ENCODE measurements around the gene FST. TPM values are rescaled to one million over a fixed set of nuclear protein-coding genes. Genes with fewer than 3 reads are reported as not detected.

Gene FST
- total RNA-seq, 2 experiments from 2014 or later: 0.16 to 0.43 TPM

GRCh38 chr5:53512539-53512938 is 32.1 kb downstream of the FST start:
- Mint-ChIP-seq H3K4me1 (ENCODE audit: low read depth) (no peaks in the 10 kb centered on the region), H3K27me3 (peaks cover 7% of the 10 kb centered on the region), H3K27ac (no peak overlapping the region), H3K4me3 (no peak overlapping the region), H3K36me3 (ENCODE audit: low read depth) (no peaks in the 10 kb centered on the region), H3K9me3 (peaks cover 10% of the 10 kb centered on the region)
- no peak for TF ChIP-seq CTCF (IDR thresholded peaks at IDR 0.05)
- CTCF ChIA-PET: no interaction called here
- no peak for ATAC-seq
- no peak for DNase-seq
- intact Hi-C loops (cut with micrococcal nuclease): no loop called here
- POLR2A ChIA-PET: no interaction called here

GRCh38 chr5:53515988-53516387 is 35.6 kb downstream of the FST start:
- no peaks in the 10 kb centered on the region for H3K4me1 Mint-ChIP-seq (ENCODE audit: low read depth)
- H3K27me3 Mint-ChIP-seq: peaks cover 20% of the 10 kb centered on the region
- DNase-seq (no peak), ATAC-seq (no peak)
- peaks cover 7% of the 10 kb centered on the region for H3K9me3 Mint-ChIP-seq
- no peak overlapping the region for H3K4me3 Mint-ChIP-seq
- CTCF ChIA-PET: no interaction called here
- H3K27ac Mint-ChIP-seq: no peak overlapping the region
- POLR2A ChIA-PET: no interaction called here
- intact Hi-C loops (cut with micrococcal nuclease): no loop called here
- TF ChIP-seq CTCF (IDR thresholded peaks at IDR 0.05): no peak
- no peaks in the 10 kb centered on the region for H3K36me3 Mint-ChIP-seq (ENCODE audit: low read depth)

- H3K36me3 Mint-ChIP-seq (ENCODE audit: low read depth): no peaks in the 10 kb centered on the region
- CTCF ChIA-PET: no interaction called here
- TF ChIP-seq CTCF (IDR thresholded peaks at IDR 0.05): no peak
- no peaks in the 10 kb centered on the region for H3K4me1 Mint-ChIP-seq (ENCODE audit: low read depth)
- H3K27ac Mint-ChIP-seq: no peak overlapping the region
- peaks cover 8% of the 10 kb centered on the region for H3K9me3 Mint-ChIP-seq
- peaks cover 20% of the 10 kb centered on the region for H3K27me3 Mint-ChIP-seq
- intact Hi-C loops (cut with micrococcal nuclease): no loop called here
- no peak for DNase-seq
- H3K4me3 Mint-ChIP-seq: no peak overlapping the region
- ATAC-seq: no peak
- POLR2A ChIA-PET: no interaction called here
Measured at GRCh38 chr5:53520813-53521212, 40.4 kb downstream of the FST start.

Other genes with a start within 250 kb of the FST start
- 10 to 100 TPM; 69.2 to 72.0 TPM for gene NDUFS4, start 80.0 kb downstream of the FST start, total RNA-seq